Measurements from ENCODE around the gene SPIRE2.

Gene SPIRE2

GRCh38 chr16:89855301-89855945, 27.1 kb downstream of the SPIRE2 start:
- Histone ChIP-seq H3K4me3 (ENCODE audit: insufficient read depth, low read depth, low read length) (no peak overlapping the region), H3K27ac (ENCODE audit: insufficient read depth, low read depth, low read length, poor library complexity, severe bottlenecking) (no peak overlapping the region), H3K9me3 (ENCODE audit: control insufficient read depth, low read length) (no peaks in the 10 kb centered on the region), H3K36me3 (ENCODE audit: control insufficient read depth, insufficient read depth, low read length) (peaks cover 4% of the 10 kb centered on the region), H3K27me3 (ENCODE audit: control insufficient read depth, insufficient read depth, low read length, poor library complexity, severe bottlenecking) (no peaks in the 10 kb centered on the region), H3K4me1 (ENCODE audit: control insufficient read depth, insufficient read depth, low read length) (no peaks in the 10 kb centered on the region)
- 94 to 95% methylated on average over 26 of the region's 26 CpGs for WGBS, 2 experiments

GRCh38 chr16:89855986-89856385, 27.7 kb downstream of the SPIRE2 start:
- Histone ChIP-seq H3K27me3 (ENCODE audit: control insufficient read depth, insufficient read depth, low read length, poor library complexity, severe bottlenecking) (no peaks in the 10 kb centered on the region), H3K27ac (ENCODE audit: insufficient read depth, low read depth, low read length, poor library complexity, severe bottlenecking) (no peak overlapping the region), H3K4me1 (ENCODE audit: control insufficient read depth, insufficient read depth, low read length) (no peaks in the 10 kb centered on the region), H3K9me3 (ENCODE audit: control insufficient read depth, low read length) (no peaks in the 10 kb centered on the region), H3K4me3 (ENCODE audit: insufficient read depth, low read depth, low read length) (no peak overlapping the region), H3K36me3 (ENCODE audit: control insufficient read depth, insufficient read depth, low read length) (peaks cover 4% of the 10 kb centered on the region)
- 95% methylated on average over 22 of the region's 22 CpGs for WGBS, 2 experiments

- Histone ChIP-seq H3K4me3 (ENCODE audit: insufficient read depth, low read depth, low read length) (no peak overlapping the region), H3K27ac (ENCODE audit: insufficient read depth, low read depth, low read length, poor library complexity, severe bottlenecking) (no peak overlapping the region), H3K27me3 (ENCODE audit: control insufficient read depth, insufficient read depth, low read length, poor library complexity, severe bottlenecking) (no peaks in the 10 kb centered on the region), H3K9me3 (ENCODE audit: control insufficient read depth, low read length) (no peaks in the 10 kb centered on the region), H3K4me1 (ENCODE audit: control insufficient read depth, insufficient read depth, low read length) (no peaks in the 10 kb centered on the region), H3K36me3 (ENCODE audit: control insufficient read depth, insufficient read depth, low read length) (peaks cover 4% of the 10 kb centered on the region)
- 94 to 96% methylated on average over 24 of the region's 25 CpGs for WGBS, 2 experiments
Measured at GRCh38 chr16:89858973-89859614, 30.8 kb downstream of the SPIRE2 start.

- WGBS, 2 experiments = 93% methylated on average over 16 of the region's 16 CpGs
Measured at GRCh38 chr16:89859615-89860007, 31.3 kb downstream of the SPIRE2 start.

GRCh38 chr16:89860747-89861304, 32.6 kb downstream of the SPIRE2 start:
- Histone ChIP-seq H3K4me3 (ENCODE audit: insufficient read depth, low read depth, low read length) (no peak overlapping the region), H3K27me3 (ENCODE audit: control insufficient read depth, insufficient read depth, low read length, poor library complexity, severe bottlenecking) (no peaks in the 10 kb centered on the region), H3K9me3 (ENCODE audit: control insufficient read depth, low read length) (no peaks in the 10 kb centered on the region), H3K27ac (ENCODE audit: insufficient read depth, low read depth, low read length, poor library complexity, severe bottlenecking) (no peak overlapping the region), H3K4me1 (ENCODE audit: control insufficient read depth, insufficient read depth, low read length) (no peaks in the 10 kb centered on the region), H3K36me3 (ENCODE audit: control insufficient read depth, insufficient read depth, low read length) (peaks cover 3% of the 10 kb centered on the region)
- 36 to 38% methylated on average over 28 of the region's 28 CpGs for WGBS, 2 experiments

More at GRCh38 chr16:89859615-89860007, 31.3 kb downstream of the SPIRE2 start:
- Histone ChIP-seq H3K4me1 (ENCODE audit: control insufficient read depth, insufficient read depth, low read length) (no peaks in the 10 kb centered on the region), H3K4me3 (ENCODE audit: insufficient read depth, low read depth, low read length) (no peak overlapping the region), H3K27me3 (ENCODE audit: control insufficient read depth, insufficient read depth, low read length, poor library complexity, severe bottlenecking) (no peaks in the 10 kb centered on the region), H3K9me3 (ENCODE audit: control insufficient read depth, low read length) (no peaks in the 10 kb centered on the region), H3K36me3 (ENCODE audit: control insufficient read depth, insufficient read depth, low read length) (peaks cover 4% of the 10 kb centered on the region), H3K27ac (ENCODE audit: insufficient read depth, low read depth, low read length, poor library complexity, severe bottlenecking) (no peak overlapping the region)

GRCh38 chr16:89861648-89862047, 33.4 kb downstream of the SPIRE2 start:
- no peaks in the 10 kb centered on the region for H3K27me3 ChIP-seq (ENCODE audit: control insufficient read depth, insufficient read depth, low read length, poor library complexity, severe bottlenecking)
- no peak overlapping the region for H3K4me3 ChIP-seq (ENCODE audit: insufficient read depth, low read depth, low read length)
- H3K36me3 ChIP-seq (ENCODE audit: control insufficient read depth, insufficient read depth, low read length) = no peaks in the 10 kb centered on the region
- H3K4me1 ChIP-seq (ENCODE audit: control insufficient read depth, insufficient read depth, low read length) = no peaks in the 10 kb centered on the region
- 95 to 96% methylated on average over 11 to 12 of the region's 12 CpGs for WGBS, 2 experiments
- no peaks in the 10 kb centered on the region for H3K9me3 ChIP-seq (ENCODE audit: control insufficient read depth, low read length)
- H3K27ac ChIP-seq (ENCODE audit: insufficient read depth, low read depth, low read length, poor library complexity, severe bottlenecking) = no peak overlapping the region

- H3K27me3 ChIP-seq (ENCODE audit: control insufficient read depth, insufficient read depth, low read length, poor library complexity, severe bottlenecking) = no peaks in the 10 kb centered on the region
- H3K4me3 ChIP-seq (ENCODE audit: insufficient read depth, low read depth, low read length) = no peak overlapping the region
- H3K4me1 ChIP-seq (ENCODE audit: control insufficient read depth, insufficient read depth, low read length) = no peaks in the 10 kb centered on the region
- no peaks in the 10 kb centered on the region for H3K9me3 ChIP-seq (ENCODE audit: control insufficient read depth, low read length)
- 91 to 97% methylated on average over 6 of the region's 6 CpGs for whole genome bisulfite sequencing, 2 experiments
- no peaks in the 10 kb centered on the region for H3K36me3 ChIP-seq (ENCODE audit: control insufficient read depth, insufficient read depth, low read length)
- H3K27ac ChIP-seq (ENCODE audit: insufficient read depth, low read depth, low read length, poor library complexity, severe bottlenecking) = no peak overlapping the region
Measured at GRCh38 chr16:89862732-89863131, 34.5 kb downstream of the SPIRE2 start.

- H3K9me3 ChIP-seq (ENCODE audit: control insufficient read depth, low read length) = no peaks in the 10 kb centered on the region
- WGBS, 2 experiments = 88 to 89% methylated on average over 20 to 21 of the region's 21 CpGs
- H3K36me3 ChIP-seq (ENCODE audit: control insufficient read depth, insufficient read depth, low read length) = no peaks in the 10 kb centered on the region
- no peak overlapping the region for H3K4me3 ChIP-seq (ENCODE audit: insufficient read depth, low read depth, low read length)
- no peaks in the 10 kb centered on the region for H3K4me1 ChIP-seq (ENCODE audit: control insufficient read depth, insufficient read depth, low read length)
- no peaks in the 10 kb centered on the region for H3K27me3 ChIP-seq (ENCODE audit: control insufficient read depth, insufficient read depth, low read length, poor library complexity, severe bottlenecking)
- H3K27ac ChIP-seq (ENCODE audit: insufficient read depth, low read depth, low read length, poor library complexity, severe bottlenecking) = no peak overlapping the region
Measured at GRCh38 chr16:89863741-89864526, 35.7 kb downstream of the SPIRE2 start.

- no peak overlapping the region for H3K4me3 ChIP-seq (ENCODE audit: insufficient read depth, low read depth, low read length)
- no peaks in the 10 kb centered on the region for H3K36me3 ChIP-seq (ENCODE audit: control insufficient read depth, insufficient read depth, low read length)
- no peak overlapping the region for H3K27ac ChIP-seq (ENCODE audit: insufficient read depth, low read depth, low read length, poor library complexity, severe bottlenecking)
- H3K4me1 ChIP-seq (ENCODE audit: control insufficient read depth, insufficient read depth, low read length) = no peaks in the 10 kb centered on the region
- H3K27me3 ChIP-seq (ENCODE audit: control insufficient read depth, insufficient read depth, low read length, poor library complexity, severe bottlenecking) = no peaks in the 10 kb centered on the region
- 95% methylated on average over 5 of the region's 5 CpGs for WGBS, 2 experiments
- H3K9me3 ChIP-seq (ENCODE audit: control insufficient read depth, low read length) = no peaks in the 10 kb centered on the region
Measured at GRCh38 chr16:89864527-89864820, 36.2 kb downstream of the SPIRE2 start.

- Histone ChIP-seq H3K36me3 (ENCODE audit: control insufficient read depth, insufficient read depth, low read length) (no peaks in the 10 kb centered on the region), H3K9me3 (ENCODE audit: control insufficient read depth, low read length) (no peaks in the 10 kb centered on the region), H3K4me3 (ENCODE audit: insufficient read depth, low read depth, low read length) (no peak overlapping the region), H3K4me1 (ENCODE audit: control insufficient read depth, insufficient read depth, low read length) (peaks cover 5% of the 10 kb centered on the region), H3K27me3 (ENCODE audit: control insufficient read depth, insufficient read depth, low read length, poor library complexity, severe bottlenecking) (no peaks in the 10 kb centered on the region), H3K27ac (ENCODE audit: insufficient read depth, low read depth, low read length, poor library complexity, severe bottlenecking) (no peak overlapping the region)
- WGBS, 2 experiments = 96% methylated on average over 5 of the region's 5 CpGs
Measured at GRCh38 chr16:89867918-89868317, 39.6 kb downstream of the SPIRE2 start.

Data from ectodermal cell (in vitro differentiated cells).